Ovary (tissue), 9 donors: ENCODE results near the gene ABI3BP. TPM values are rescaled to one million over a fixed set of nuclear protein-coding genes. Genes with fewer than 3 reads are reported as not detected.

Experiments used
- DNase-seq, 5 donors: peaks; one replicate each; pipeline ENCODE4 v3.0.0-alpha.2; 2019 to 2020
- H3K27ac ChIP-seq, 2 donors: fragments of 200-600 bp; one replicate each; pipeline versions ENCODE4 v1.5.1 to v1.8.0; 2019 to 2022
- H3K27me3 ChIP-seq: fragments of 200-600 bp; one replicate; pipeline ENCODE4 v1.8.0; 2022
- H3K36me3 ChIP-seq: fragments of 200-600 bp; sonication (generic); one replicate; pipeline ENCODE4 v1.5.1; 2019
- H3K4me1 ChIP-seq: one replicate; pipeline ENCODE4 v1.8.1; 2013; ENCODE audit warnings: mild to moderate bottlenecking, moderate library complexity; ENCODE audit not compliant: insufficient read depth
- H3K4me3 ChIP-seq: fragments of 200-600 bp; sonication (generic); one replicate; pipeline ENCODE4 v1.5.1; 2017
- H3K9me3 ChIP-seq, 2 donors: fragments of 200-600 bp in 1 of 2; sonication (generic) in 1 of 2; one replicate each; pipeline versions ENCODE4 v1.5.1 to v1.8.1; 2013 to 2019; ENCODE audit warnings: mild to moderate bottlenecking in 1 of 2, moderate library complexity in 1 of 2
- CTCF ChIP-seq, 3 donors: fragments of 450-650 bp in 2 of 3; fragments of 200-600 bp in 1 of 3; IDR thresholded peaks; one replicate each; pipeline versions ENCODE4 v1.5.1 to v1.8.0; 2016 to 2022; ENCODE audit warnings: antibody characterized with exemption in 3 of 3, mild to moderate bottlenecking in 1 of 3
- EP300 ChIP-seq: sonication (generic); formaldehyde crosslinking; IDR thresholded peaks from one replicate; pipeline ENCODE4 v1.6.1; 2017; ENCODE audit warnings: antibody characterized with exemption
- POLR2A ChIP-seq: fragments of 450-650 bp; IDR thresholded peaks from one replicate; pipeline ENCODE4 v1.6.1; 2017; ENCODE audit warnings: antibody characterized with exemption, mild to moderate bottlenecking, moderate library complexity
- WGBS, 3 donors: extraction: QIAGEN DNeasy Blood & Tissue Kit in 1 of 3; methylation state at CpG; one replicate each; pipeline versions ENCODE4 v1.1.5 to v1.1.7; 2013 to 2017; 5-methylcytosine and 5-hydroxymethylcytosine counted together
- intact Hi-C, 4 donors: fragments of 100-400 bp; cut with DNase I; formaldehyde crosslinking; loops; one replicate each; pipeline versions ENCODE4 v1.11.0 to v1.15.1; 2022 to 2023
- polyA plus RNA-seq, 2 donors: library from polyadenylated mRNA; stranded (reverse); fragments of 200-250 nt in 1 of 2; fragments of 350-450 nt in 1 of 2; fragmentation: Illumina TruSeq in 1 of 2; extraction: RNeasy Lipid Tissue Mini Kit (QIAGEN cat#74804) in 1 of 2; gene quantifications; one replicate each; pipeline ENCODE4 v1.2.3, GENCODE V29; 2013 to 2014
- total RNA-seq, 7 donors: library from RNA; depleted of rRNA in 2 of 7; stranded (reverse); fragments of >200 nt in 2 of 7; fragmentation: NEBNext Ultra II Directional in 3 of 7; extraction: Animal tissue kit (Norgen Biotek cat#: 25700) in 3 of 7; gene quantifications; one replicate each; pipeline versions ENCODE4 v1.1.0 to v1.2.4, GENCODE V29; 2016 to 2023
- donor health status: DM: no; HTN: no; CAD: no; lungs with moderate emphysema.
- donor health status: DM: no; HTN: no; CAD: no.
- donor health status: Bipolar disorder and iron deficiency.
- donor health status: DM: yes; HTN: yes; CAD: no.
- donor health status: DM: no; HTN: no; CAD: no.
- donor health status: DM: yes; HTN: yes; CAD: no.

The ABI3BP gene
- total and polyA plus RNA-seq, 9 donors = 31.1 to 229 (median 84.1) TPM

GRCh38 chr3:100720426-100720825 lies 272.8 kb downstream of the ABI3BP start:
- DNase-seq = no peak
- H3K27ac ChIP-seq = no peak overlapping the region
- H3K27me3 ChIP-seq = no peaks in the 10 kb centered on the region
- H3K9me3 ChIP-seq = no peaks in the 10 kb centered on the region
- peaks cover 3% of the 10 kb centered on the region for H3K4me1 ChIP-seq
- no peaks in the 10 kb centered on the region for H3K36me3 ChIP-seq
- intact Hi-C loops = no loop called here
- no peak for TF ChIP-seq CTCF (IDR thresholded peaks at IDR 0.05)
- no peak for TF ChIP-seq POLR2A
- TF ChIP-seq EP300 = no peak
- 71 to 84% (median 78%) methylated on average over 5 of the region's 5 CpGs for WGBS, 3 donors
- H3K4me3 ChIP-seq = no peak overlapping the region

GRCh38 chr3:100719136-100719535 lies 274.1 kb downstream of the ABI3BP start:
- Histone ChIP-seq H3K9me3 (no peaks in the 10 kb centered on the region), H3K4me3 (no peak overlapping the region), H3K36me3 (no peaks in the 10 kb centered on the region), H3K27ac (no peak overlapping the region), H3K4me1 (peaks cover 3% of the 10 kb centered on the region), H3K27me3 (no peaks in the 10 kb centered on the region)
- DNase-seq = no peak
- no peak for TF ChIP-seq POLR2A
- no peak for TF ChIP-seq EP300
- no peak for TF ChIP-seq CTCF (IDR thresholded peaks at IDR 0.05)
- WGBS, 3 donors = 11 to 19% (median 12%) methylated on average over 1 of the region's 1 CpG
- intact Hi-C loops = no loop called here

GRCh38 chr3:100717637-100718487 lies 275.4 kb downstream of the ABI3BP start:
- Histone ChIP-seq H3K4me3 (no peak overlapping the region), H3K9me3 (no peaks in the 10 kb centered on the region), H3K36me3 (no peaks in the 10 kb centered on the region), H3K27ac (no peak overlapping the region), H3K27me3 (no peaks in the 10 kb centered on the region), H3K4me1 (peaks cover 4% of the 10 kb centered on the region)
- 89 to 93% (median 91%) methylated on average over 4 of the region's 4 CpGs for WGBS, 3 donors
- no peak for DNase-seq
- TF ChIP-seq EP300 (no peak), POLR2A (no peak), CTCF (IDR thresholded peaks at IDR 0.05) (no peak)
- intact Hi-C loops = no loop called here

- H3K27me3 ChIP-seq = no peaks in the 10 kb centered on the region
- H3K36me3 ChIP-seq = no peaks in the 10 kb centered on the region
- TF ChIP-seq CTCF (IDR thresholded peaks at IDR 0.05) = no peak
- TF ChIP-seq EP300 = no peak
- no peak for TF ChIP-seq POLR2A
- WGBS, 3 donors = 90 to 96% (median 94%) methylated on average over 2 of the region's 2 CpGs
- no peak for DNase-seq
- intact Hi-C loops = no loop called here
- no peak overlapping the region for H3K4me3 ChIP-seq
- peaks cover 6% of the 10 kb centered on the region for H3K4me1 ChIP-seq
- no peak overlapping the region for H3K27ac ChIP-seq
- H3K9me3 ChIP-seq = no peaks in the 10 kb centered on the region
Observed at GRCh38 chr3:100717063-100717462, 276.2 kb downstream of the ABI3BP start.
